HG02588 (cell line): ENCODE results near the gene BCL2.

Source experiments
- ATAC-seq: cut with Tn5 transposase; IDR thresholded peaks from one replicate; pipeline ENCODE4 v1.9.1; 2021; ENCODE audit warnings: mild to moderate bottlenecking, moderate library complexity; ENCODE audit not compliant: unreplicated experiment

The BCL2 gene

GRCh38 chr18:63260380-63260754, 59.2 kb downstream of the BCL2 start:
- ATAC-seq: no peak

- ATAC-seq: no peak
These were observed 59.8 kb downstream of the BCL2 start for GRCh38 chr18:63259567-63260379.

DNA sequence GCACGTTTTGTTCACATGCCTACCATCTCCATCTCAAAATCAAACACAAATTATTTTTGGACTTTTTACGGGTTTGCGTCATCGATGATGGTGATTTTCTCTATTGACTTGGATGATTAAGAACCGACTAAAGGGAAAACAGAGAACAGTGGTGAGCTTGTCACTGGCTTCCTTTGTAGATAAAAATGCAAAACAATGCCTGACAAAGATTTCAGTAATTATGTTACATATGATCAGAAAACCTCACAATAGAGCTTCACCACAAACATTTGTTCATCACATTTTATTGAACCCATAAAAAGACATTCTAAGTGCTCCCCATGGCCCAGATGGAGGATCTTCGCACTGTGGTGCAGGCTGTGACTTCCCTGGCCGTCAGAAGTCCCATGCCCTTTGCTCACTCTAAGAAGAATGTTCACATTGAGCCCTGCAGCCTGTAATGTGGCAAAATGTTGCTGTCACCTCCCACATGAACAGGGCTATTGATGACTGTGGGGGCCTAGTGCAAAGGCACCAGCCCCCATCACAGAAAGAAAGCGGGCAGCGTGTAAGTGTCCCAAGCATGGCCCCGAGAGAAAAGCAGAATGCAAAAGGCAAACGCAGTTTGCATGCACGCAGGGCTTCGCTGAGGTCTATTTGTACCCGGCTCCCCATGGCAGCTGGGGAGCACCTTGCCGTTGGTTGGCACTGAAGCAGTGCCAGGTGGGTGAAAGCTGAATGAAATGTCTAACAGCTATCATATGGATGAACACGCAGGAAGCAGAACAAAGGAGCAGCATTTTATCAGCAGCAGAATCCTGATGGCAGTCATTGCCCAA, 60.6 kb downstream of the BCL2 start:
- ATAC-seq: no peak

- ATAC-seq: no peak
These were observed 62.1 kb downstream of the BCL2 start for GRCh38 chr18:63257453-63257852.

DNA sequence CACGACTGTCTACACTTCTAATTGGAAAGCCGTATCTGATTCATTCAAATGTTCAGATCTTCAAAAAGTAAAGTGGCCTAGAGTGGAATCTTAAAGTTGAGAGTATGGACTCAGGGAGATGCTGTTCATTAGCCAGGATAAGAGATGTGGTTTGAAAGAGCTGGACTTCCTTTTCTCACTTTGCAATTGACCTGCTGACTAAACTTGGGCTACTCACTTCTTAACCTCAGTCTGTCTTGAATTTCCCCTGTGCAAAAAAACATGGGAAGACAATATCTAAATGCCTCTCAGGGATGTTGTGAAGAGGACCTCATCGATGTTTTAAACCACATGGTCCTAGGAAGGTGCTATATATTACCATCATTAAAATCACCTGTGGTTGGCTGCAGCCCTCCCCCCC, 64.1 kb downstream of the BCL2 start:
- ATAC-seq: peak; percentile 65

- ATAC-seq: peak; percentile 9
These were observed 64.7 kb downstream of the BCL2 start for GRCh38 chr18:63254716-63255399.

- ATAC-seq: no peak
These were observed 65.9 kb downstream of the BCL2 start for GRCh38 chr18:63253428-63254372.

GRCh38 chr18:63253014-63253413, 66.6 kb downstream of the BCL2 start:
- ATAC-seq: no peak

GRCh38 chr18:63249771-63250170, 69.8 kb downstream of the BCL2 start:
- ATAC-seq: no peak

DNA sequence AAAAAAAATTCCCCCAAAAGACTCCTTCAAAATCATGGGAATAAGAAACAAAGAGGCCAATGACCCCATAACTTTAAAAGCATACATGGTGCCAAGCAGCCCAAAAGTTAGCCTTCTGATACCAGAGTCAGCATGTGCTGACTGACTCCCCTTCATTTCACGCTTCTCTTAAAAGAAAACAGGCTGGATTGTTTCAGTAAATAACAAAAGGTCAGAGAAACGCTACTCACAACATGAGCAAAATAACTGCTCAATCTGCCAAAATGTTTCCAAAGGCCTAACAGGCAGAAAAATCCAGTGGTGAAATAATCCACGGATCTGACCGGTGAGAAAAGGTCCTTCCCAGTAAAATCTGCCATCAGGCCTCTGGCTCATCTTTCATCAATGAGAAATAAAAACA, 71.6 kb downstream of the BCL2 start:
- ATAC-seq: no peak

DNA sequence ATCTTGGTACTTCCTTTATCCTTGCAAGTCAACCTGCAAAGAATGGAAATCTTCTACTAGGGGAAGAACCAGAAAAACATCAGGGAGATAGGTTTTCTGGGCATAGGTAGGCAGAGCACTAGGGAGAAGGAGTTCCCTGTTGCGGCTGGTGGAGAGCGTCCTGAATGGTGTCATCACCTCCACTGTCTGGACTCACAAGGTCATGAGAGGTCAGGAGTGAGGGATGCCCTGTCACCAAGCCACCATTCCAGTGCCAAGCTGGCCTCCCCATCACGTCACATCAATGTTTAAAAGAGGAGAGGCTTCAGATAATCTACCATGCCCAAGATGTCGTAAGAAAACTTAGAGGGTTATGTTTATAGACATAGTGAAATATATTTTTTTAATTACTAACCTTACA, 72.1 kb downstream of the BCL2 start:
- no peak for ATAC-seq

- ATAC-seq: no peak
These were observed 74.0 kb downstream of the BCL2 start for GRCh38 chr18:63245600-63245999.

GRCh38 chr18:63244607-63245006, 75.0 kb downstream of the BCL2 start:
- no peak for ATAC-seq

DNA sequence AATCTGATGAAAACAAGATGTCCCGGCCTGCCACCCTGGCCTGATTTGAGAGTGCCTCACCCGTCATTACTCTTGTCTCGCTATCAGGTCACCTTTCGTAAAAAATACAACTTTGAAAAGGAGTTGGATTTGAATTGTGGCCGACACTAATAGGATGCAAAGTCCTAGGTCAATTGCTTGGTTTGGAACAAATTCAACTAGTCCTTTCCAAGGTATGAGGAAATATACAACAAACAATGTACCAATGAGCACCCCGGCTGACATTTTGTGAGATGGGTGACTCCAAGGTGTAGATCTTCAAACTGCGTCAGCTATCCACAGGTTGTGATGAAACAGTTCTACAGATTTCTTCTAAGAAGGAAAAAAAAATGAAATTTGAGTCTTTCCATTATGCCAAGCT, 77.8 kb downstream of the BCL2 start:
- no peak for ATAC-seq

DNA sequence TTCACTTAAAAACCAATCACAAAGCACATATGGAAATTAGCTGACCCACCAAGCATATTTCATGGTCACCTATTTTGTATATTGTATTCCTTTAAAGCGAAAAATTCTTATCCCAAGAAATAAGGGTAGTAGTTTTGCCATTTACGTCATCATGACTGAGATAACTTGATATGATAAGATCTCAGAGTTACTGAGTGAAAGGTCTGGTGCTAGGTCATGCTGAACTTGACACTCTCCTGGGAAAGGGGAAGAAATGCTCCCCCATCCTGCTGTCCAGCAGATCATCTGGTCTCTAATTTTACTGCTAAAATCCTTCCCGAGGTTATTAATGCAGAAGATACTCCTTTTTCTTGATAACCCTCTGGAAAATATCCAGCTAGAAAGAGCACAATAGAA, 78.3 kb downstream of the BCL2 start:
- ATAC-seq: no peak

DNA sequence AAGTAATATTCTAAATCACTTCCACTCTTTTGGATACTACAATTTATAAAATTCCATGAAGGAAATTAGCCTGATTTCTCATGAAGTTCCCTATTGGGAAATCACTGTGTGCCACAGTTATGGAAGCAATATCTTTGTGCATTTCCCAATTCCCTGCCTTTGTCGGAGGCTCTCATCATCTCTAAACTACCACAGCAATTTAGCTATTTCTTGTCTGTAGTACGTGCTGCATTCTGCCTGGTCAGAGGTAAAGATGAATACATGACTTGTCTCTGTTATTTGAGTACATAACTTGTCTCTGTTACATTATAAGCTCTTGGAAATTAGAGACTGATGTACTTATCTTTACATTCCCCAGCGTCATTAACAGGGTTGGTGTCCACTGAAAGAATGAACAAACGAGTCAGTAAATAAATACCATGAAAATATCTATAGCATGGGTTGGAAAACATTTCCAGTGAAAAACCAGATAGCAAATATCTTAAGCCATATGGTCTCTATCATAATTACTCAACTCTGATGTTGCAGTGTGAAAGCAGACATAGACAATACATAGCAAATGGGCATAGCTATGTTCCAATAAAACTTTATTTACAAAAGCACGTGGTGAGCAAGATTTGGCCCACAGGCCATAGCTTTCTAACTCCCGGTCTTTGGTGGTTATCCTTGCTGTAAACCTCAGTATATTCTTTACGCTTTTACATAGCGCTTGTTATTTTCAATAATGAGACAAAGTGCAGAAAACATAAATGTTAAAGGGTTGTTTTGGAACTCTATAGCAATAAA, 78.8 kb downstream of the BCL2 start:
- ATAC-seq: no peak

GRCh38 chr18:63238693-63239075, 80.9 kb downstream of the BCL2 start:
- no peak for ATAC-seq

DNA sequence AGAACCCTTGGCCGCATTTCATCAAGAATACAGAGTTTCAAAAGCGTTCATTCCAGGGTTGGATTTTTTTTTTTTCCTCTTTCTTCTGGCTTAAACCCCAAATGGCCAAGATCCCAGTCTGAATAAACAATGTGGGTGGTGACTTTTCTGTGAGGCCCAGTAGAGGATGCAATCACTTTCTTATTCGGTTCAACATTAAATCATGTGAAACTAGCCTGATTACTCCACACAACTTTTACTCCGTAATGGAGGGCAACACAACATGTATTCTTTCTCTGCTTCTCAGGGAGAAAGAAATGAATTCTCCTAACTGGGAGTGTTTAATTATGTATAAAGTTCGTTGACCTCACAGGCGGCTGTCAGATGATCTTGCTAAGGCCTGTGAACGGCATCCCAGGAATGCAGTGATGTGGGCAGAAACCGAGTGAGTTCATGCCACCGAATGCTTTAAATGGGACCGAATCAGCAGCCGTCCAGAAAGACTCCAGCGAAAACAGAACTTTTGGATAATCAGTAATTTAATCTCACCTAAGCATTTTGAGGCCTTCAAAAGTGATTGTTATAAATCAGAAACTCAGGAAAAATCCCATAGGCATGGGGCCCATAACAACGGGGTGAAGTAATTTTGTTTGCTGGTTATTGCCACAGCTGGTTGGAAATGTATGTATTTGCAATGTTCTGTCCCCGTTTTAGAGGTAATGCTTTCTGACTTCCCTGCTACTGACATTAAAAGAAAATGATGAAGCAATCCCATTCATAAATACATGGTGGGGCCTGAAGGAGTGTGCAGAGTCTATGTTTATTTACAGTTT, 81.5 kb downstream of the BCL2 start:
- no peak for ATAC-seq
